ENCODE measurements around the gene OR2M7. TPM values are rescaled to one million over a fixed set of nuclear protein-coding genes. Genes with fewer than 3 reads are reported as not detected.
"Not testable (repeated sequence)": the region's sequence is repeated elsewhere in the genome, so short reads cannot be mapped to it uniquely, and the experiment has no call there.

The OR2M7 gene
- total and polyA plus RNA-seq, 4 donors = not detected

DNA sequence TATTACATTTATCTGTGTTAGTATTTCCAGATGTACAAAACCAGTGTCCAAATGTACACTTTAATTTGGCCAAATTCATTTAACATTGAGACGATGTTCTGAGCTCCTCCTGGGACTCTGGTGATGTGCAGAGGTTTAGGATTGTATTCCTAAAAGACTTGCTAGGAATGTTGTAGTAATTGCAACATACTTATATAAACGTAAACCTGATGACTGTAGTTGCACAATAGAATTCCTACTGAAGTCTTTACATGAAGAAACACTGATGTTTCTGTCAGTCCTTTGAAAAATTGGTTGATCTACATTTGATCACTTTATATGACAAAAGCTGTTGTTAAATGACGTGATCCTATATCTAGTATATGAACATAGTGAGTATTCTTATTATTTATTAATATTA lies 19.1 kb upstream of the OR2M7 start:
- WGBS, 2 donors = 46 to 49% methylated on average over 3 of the region's 3 CpGs
- Histone ChIP-seq H3K4me1 (ENCODE audit: control insufficient read depth in 5 of 5, insufficient read depth in 5 of 5, low read length in 5 of 5) (no peaks in the 10 kb centered on the region), H3K4me3 (no peak overlapping the region), H3K27me3 (ENCODE audit: control insufficient read depth in 3 of 3, insufficient read depth in 3 of 3, low read length in 2 of 3) (no peaks in the 10 kb centered on the region), H3K27ac (ENCODE audit: low read depth in 1 of 2, low read length in 1 of 2) (no peak overlapping the region), H3K36me3 (ENCODE audit: control insufficient read depth in 4 of 4, insufficient read depth in 4 of 4, low read length in 4 of 4) (no peaks in the 10 kb centered on the region), H3K9me3 (ENCODE audit: control insufficient read depth in 4 of 4, insufficient read depth in 3 of 4, low read length in 3 of 4) (no peaks in the 10 kb centered on the region), H3K9ac (ENCODE audit: insufficient read depth in 1 of 2, low read length in 2 of 2) (no peak overlapping the region)
- no peak for DNase-seq
- no peak for ATAC-seq (ENCODE audit: insufficient read depth, low FRiP score)
- no peak for TF ChIP-seq CTCF (IDR thresholded peaks at IDR 0.05; ENCODE audit: control extremely low read depth, extremely low read depth)

GRCh38 chr1:248316796-248317195 lies 7.6 kb downstream of the OR2M7 start:
- 87 to 91% methylated on average over 11 of the region's 11 CpGs for WGBS, 2 donors
- peaks cover 0 to 15% (median 3%) of the 10 kb centered on the region in 4 donors for H3K9me3 ChIP-seq (ENCODE audit: control insufficient read depth in 4 of 4, insufficient read depth in 3 of 4, low read length in 3 of 4)
- H3K4me3 ChIP-seq = no peak overlapping the region
- TF ChIP-seq CTCF (IDR thresholded peaks at IDR 0.05; ENCODE audit: control extremely low read depth, extremely low read depth) = no peak
- no peak for DNase-seq
- H3K4me1 ChIP-seq (ENCODE audit: control insufficient read depth in 5 of 5, insufficient read depth in 5 of 5, low read length in 5 of 5) = no peaks in the 10 kb centered on the region
- H3K27me3 ChIP-seq (ENCODE audit: control insufficient read depth in 3 of 3, insufficient read depth in 3 of 3, low read length in 2 of 3) = no peaks in the 10 kb centered on the region
- H3K36me3 ChIP-seq (ENCODE audit: control insufficient read depth in 4 of 4, insufficient read depth in 4 of 4, low read length in 4 of 4) = no peaks in the 10 kb centered on the region
- H3K9ac ChIP-seq (ENCODE audit: insufficient read depth in 1 of 2, low read length in 2 of 2) = no peak overlapping the region
- no peak for ATAC-seq (ENCODE audit: insufficient read depth, low FRiP score)
- H3K27ac ChIP-seq (ENCODE audit: low read depth in 1 of 2, low read length in 1 of 2) = no peak overlapping the region

DNA sequence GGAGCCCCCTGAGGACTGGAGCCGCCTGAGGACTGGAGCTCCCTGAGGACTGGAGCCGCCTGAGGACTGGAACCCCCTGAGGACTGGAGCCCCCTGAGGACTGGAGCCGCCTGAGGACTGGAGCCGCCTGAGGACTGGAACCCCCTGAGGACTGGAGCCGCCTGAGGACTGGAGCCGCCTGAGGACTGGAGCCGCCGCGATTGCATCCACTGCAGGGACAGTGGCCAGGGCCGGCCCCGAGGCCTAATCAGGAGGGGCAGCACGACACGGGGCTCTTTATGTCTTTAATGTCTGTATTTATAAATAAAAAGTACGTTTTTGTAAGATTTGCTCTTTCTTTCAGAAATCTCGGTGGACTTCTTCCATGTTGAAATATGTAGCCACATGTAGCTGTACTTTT lies 17.6 kb downstream of the OR2M7 start:
- 86 to 87% methylated on average over 15 of the region's 15 CpGs for WGBS, 2 donors
- H3K27ac ChIP-seq (ENCODE audit: low read depth in 1 of 2, low read length in 1 of 2); DNase-seq; H3K9me3 ChIP-seq (ENCODE audit: control insufficient read depth in 4 of 4, insufficient read depth in 3 of 4, low read length in 3 of 4); H3K27me3 ChIP-seq (ENCODE audit: control insufficient read depth in 3 of 3, insufficient read depth in 3 of 3, low read length in 2 of 3); H3K36me3 ChIP-seq (ENCODE audit: control insufficient read depth in 4 of 4, insufficient read depth in 4 of 4, low read length in 4 of 4); H3K4me1 ChIP-seq (ENCODE audit: control insufficient read depth in 5 of 5, insufficient read depth in 5 of 5, low read length in 5 of 5); H3K9ac ChIP-seq (ENCODE audit: insufficient read depth in 1 of 2, low read length in 2 of 2); H3K4me3 ChIP-seq; ATAC-seq (ENCODE audit: insufficient read depth, low FRiP score): not testable (repeated sequence)

DNA sequence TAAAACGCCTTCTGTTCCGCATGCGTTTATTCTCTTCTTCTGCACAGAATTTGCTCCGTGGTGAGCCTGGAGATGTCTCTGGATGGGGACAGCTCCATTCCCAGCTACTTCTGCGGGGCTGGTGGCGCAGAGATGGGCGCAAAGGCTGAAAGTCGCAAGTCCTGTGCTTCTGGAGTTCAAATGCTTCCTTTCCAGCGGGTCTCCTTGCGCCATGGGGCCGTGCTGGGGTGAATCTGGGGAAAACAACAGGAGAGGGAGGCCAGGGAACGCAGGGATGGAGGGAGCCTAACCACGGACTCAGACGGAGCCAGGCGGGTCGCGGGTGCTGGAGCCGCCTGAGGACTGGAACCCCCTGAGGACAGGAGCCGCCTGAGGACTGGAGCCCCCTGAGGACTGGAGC lies 18.3 kb downstream of the OR2M7 start:
- no peaks in the 10 kb centered on the region for H3K27me3 ChIP-seq (ENCODE audit: control insufficient read depth in 3 of 3, insufficient read depth in 3 of 3, low read length in 2 of 3)
- TF ChIP-seq CTCF (IDR thresholded peaks at IDR 0.05; ENCODE audit: control extremely low read depth, extremely low read depth) = no peak
- no peaks in the 10 kb centered on the region for H3K36me3 ChIP-seq (ENCODE audit: control insufficient read depth in 4 of 4, insufficient read depth in 4 of 4, low read length in 4 of 4)
- no peaks in the 10 kb centered on the region for H3K4me1 ChIP-seq (ENCODE audit: control insufficient read depth in 5 of 5, insufficient read depth in 5 of 5, low read length in 5 of 5)
- no peak overlapping the region for H3K27ac ChIP-seq (ENCODE audit: low read depth in 1 of 2, low read length in 1 of 2)
- no peak overlapping the region for H3K9ac ChIP-seq (ENCODE audit: insufficient read depth in 1 of 2, low read length in 2 of 2)
- no peak for ATAC-seq (ENCODE audit: insufficient read depth, low FRiP score)
- 90 to 92% methylated on average over 18 to 19 of the region's 19 CpGs for WGBS, 2 donors
- no peaks in the 10 kb centered on the region for H3K9me3 ChIP-seq (ENCODE audit: control insufficient read depth in 4 of 4, insufficient read depth in 3 of 4, low read length in 3 of 4)
- no peak overlapping the region for H3K4me3 ChIP-seq
- no peak for DNase-seq

DNA sequence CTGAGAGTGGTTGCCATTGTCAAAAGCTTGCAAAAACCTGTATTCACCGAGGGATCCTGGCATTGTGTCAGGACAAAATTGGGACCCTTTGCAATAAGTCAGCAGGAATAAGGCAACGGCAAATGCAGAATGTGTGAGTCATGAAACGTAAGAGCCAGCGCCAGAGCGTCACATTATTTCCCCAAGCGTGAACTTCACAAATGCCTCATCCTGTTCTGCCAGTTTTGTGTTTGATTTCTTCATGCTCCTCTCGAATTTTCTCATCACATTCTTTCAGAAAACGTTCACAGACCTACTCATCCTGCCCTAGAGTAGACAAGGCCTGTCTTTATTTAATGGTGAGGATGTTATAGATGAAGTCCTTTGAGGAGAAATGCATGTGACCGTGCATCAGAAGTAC lies 18.7 kb downstream of the OR2M7 start:
- H3K9me3 ChIP-seq (ENCODE audit: control insufficient read depth in 4 of 4, insufficient read depth in 3 of 4, low read length in 3 of 4); H3K4me3 ChIP-seq; H3K36me3 ChIP-seq (ENCODE audit: control insufficient read depth in 4 of 4, insufficient read depth in 4 of 4, low read length in 4 of 4); H3K9ac ChIP-seq (ENCODE audit: insufficient read depth in 1 of 2, low read length in 2 of 2); H3K27me3 ChIP-seq (ENCODE audit: control insufficient read depth in 3 of 3, insufficient read depth in 3 of 3, low read length in 2 of 3); ATAC-seq (ENCODE audit: insufficient read depth, low FRiP score); H3K27ac ChIP-seq (ENCODE audit: low read depth in 1 of 2, low read length in 1 of 2); H3K4me1 ChIP-seq (ENCODE audit: control insufficient read depth in 5 of 5, insufficient read depth in 5 of 5, low read length in 5 of 5); DNase-seq: not testable (repeated sequence)
- 74 to 78% methylated on average over 9 of the region's 9 CpGs for WGBS, 2 donors

All from lung (tissue), 12 donors.